ENCODE measurements around the gene CIDEA. TPM values are rescaled to one million over a fixed set of nuclear protein-coding genes. Genes with fewer than 3 reads are reported as not detected.

CIDEA gene, protein sequence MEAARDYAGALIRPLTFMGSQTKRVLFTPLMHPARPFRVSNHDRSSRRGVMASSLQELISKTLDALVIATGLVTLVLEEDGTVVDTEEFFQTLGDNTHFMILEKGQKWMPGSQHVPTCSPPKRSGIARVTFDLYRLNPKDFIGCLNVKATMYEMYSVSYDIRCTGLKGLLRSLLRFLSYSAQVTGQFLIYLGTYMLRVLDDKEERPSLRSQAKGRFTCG
- not detected in 5 replicates for total RNA-seq (2022; extraction: Qiagen RNA extraction)

DNA sequence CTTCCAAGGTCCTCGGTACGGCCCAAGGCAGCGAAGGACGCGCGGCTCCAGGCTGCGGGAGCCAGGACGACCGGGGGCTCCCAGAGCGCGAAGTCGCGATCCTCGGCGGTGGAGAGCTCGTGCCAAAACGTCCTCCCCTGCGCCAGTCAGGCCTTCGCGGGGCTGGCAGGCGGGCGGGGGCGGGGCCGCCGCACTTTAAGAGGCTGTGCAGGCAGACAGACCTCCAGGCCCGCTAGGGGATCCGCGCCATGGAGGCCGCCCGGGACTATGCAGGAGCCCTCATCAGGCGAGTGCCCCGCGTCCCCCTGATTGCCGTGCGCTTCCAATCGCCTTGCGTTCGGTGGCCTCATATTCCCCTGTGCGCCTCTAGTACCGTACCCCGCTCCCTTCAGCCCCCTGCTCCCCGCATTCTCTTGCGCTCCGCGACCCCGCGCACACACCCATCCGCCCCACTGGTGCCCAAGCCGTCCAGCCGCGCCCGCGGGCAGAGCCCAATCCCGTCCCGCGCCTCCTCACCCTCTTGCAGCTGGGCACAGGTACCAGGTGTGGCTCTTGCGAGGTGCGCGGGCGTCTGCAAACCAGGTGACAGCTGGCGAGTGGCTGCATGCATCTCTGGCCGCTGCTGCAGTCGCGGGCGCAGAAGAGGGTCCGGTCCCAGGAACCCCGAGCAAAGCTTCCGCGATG lies at the start of gene CIDEA:
Gene CIDEA, plus strand, starts transcription at position 226 of the 684 bp plus-strand sequence. Its CDS starts 23 bp downstream, at position 249.

DNA sequence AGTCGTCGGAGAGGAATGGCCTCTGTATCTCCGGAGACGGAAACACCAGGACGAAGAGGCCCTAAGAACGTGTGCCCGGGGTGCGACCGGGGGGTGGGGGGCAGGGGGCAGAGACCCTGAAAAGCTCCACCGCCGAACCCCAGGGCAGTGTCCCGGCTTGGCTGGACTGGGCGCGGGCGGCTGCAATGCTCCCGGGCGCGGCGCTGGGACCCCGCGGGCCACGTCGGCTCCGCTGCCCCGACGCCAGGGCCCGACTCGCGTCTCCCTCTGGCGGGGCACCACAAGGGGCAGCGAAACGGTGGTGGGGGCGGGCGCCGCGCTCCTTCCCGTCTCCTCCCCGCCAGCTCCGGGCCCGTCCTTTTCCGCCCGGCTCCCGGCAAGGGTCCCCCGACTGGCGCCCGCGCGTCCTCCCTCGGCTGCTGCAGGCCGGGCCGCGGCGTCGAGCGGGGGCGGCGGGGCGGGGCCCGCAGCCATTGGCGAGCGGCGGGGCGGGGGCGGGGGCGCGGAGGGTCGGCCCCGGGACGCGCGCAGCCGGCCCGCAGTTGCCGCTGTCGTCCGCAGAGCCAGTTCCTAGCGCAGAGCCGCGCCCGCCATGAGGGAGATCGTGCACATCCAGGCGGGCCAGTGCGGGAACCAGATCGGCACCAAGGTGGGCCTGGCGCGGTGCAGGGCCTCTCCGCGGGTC lies 53.7 kb downstream of the CIDEA start, which contains the start of gene TUBB6:
Gene TUBB6, plus strand, starts transcription at position 541 of the 685 bp plus-strand sequence. Its CDS starts 52 bp downstream, at position 593.

Other genes with a start within 250 kb of the CIDEA start
- not detected in 5 replicates for gene ANKRD62, start 160.5 kb upstream of the CIDEA start, total RNA-seq (2022; extraction: Qiagen RNA extraction)
- gene TUBB6, start 53.9 kb downstream of the CIDEA start, total RNA-seq (2022; extraction: Qiagen RNA extraction): 199 to 228 TPM (median 208 TPM) in 5 replicates
- 34.7 to 46.5 TPM (median 36.9 TPM) in 5 replicates for gene AFG3L2, start 122.9 kb downstream of the CIDEA start, total RNA-seq (2022; extraction: Qiagen RNA extraction)
- gene PRELID3A, start 153.6 kb downstream of the CIDEA start, total RNA-seq (2022; extraction: Qiagen RNA extraction): 6.4 to 9.5 TPM (median 6.6 TPM) in 5 replicates